ENCODE measurements around the gene RGS17.

The RGS17 gene

DNA sequence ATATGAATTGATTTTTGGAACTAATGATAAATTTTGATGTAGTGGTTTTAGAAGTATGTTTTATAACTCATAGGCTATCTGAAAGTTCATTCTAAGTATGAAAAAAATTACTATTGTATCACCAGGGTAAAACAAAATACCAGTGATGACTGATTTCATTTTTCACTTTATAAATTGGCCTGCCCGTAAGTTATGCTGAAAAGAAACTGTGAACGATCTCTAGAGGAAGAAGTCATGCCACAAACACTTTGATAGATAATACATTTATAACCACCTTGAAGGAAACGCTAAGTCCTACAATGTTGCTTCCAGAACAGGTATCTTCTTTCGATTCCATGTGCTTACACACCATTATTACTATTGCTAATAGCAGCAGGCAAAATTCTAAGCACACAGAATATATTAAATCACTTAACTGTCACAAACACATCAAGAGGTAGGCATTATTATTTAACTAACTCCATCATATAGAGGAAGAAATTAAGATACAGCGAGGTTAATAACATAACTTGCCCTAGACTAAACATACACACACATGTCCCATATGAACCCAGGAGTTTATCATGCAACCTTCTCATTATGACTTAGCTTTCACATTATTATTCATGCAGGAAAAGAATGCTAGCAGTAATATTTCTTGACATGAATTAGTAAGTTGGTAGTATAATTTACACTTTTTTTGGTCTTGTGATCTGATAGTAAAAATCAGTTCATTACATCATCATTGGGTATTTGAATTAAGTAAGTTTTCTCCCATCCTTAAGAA lies 44.7 kb downstream of the RGS17 start:
- H2BK5ac ChIP-seq (ENCODE audit: low read length): no peak overlapping the region
- no peak overlapping the region for H2BK12ac ChIP-seq (ENCODE audit: low read length)
- DNase-seq (ENCODE audit: low spot score): no peak
- WGBS, 2 donors (ENCODE audit: extremely low coverage in 2 of 2, insufficient read length in 2 of 2, insufficient replicate concordance in 1 of 2): no CpG with 5 or more reads among the region's 5 CpGs
- H3K23ac ChIP-seq (ENCODE audit: low read depth, low read length, poor library complexity): no peak overlapping the region
- no peak overlapping the region for H3K27ac ChIP-seq (replicated peaks; ENCODE audit: low read length)
- H3K4me3 ChIP-seq (ENCODE audit: low read length in 2 of 2): no peak overlapping the region
- no peak overlapping the region for H3K9ac ChIP-seq (ENCODE audit: low read depth, low read length, poor library complexity)
- no peak overlapping the region for H3K14ac ChIP-seq (ENCODE audit: low read length)
- no peaks in the 10 kb centered on the region for H3K27me3 ChIP-seq (ENCODE audit: control insufficient read depth in 3 of 3, insufficient read depth in 3 of 3, low read depth in 1 of 3, low read length in 3 of 3)
- H2AFZ ChIP-seq (ENCODE audit: low read length): no peak overlapping the region
- H3K18ac ChIP-seq (ENCODE audit: low read length): no peak overlapping the region
- H3K4ac ChIP-seq (ENCODE audit: low read length): no peak overlapping the region
- no peaks in the 10 kb centered on the region for H3K79me1 ChIP-seq (ENCODE audit: low read depth, low read length)
- no peak overlapping the region for H4K91ac ChIP-seq (ENCODE audit: low read depth, low read length, poor library complexity)
- H3K4me2 ChIP-seq (ENCODE audit: insufficient read depth, low read length, poor library complexity, severe bottlenecking): no peak overlapping the region
- no peak overlapping the region for H2AK5ac ChIP-seq (ENCODE audit: low read depth, low read length)
- H3K4me1 ChIP-seq (ENCODE audit: control insufficient read depth in 2 of 2, insufficient read depth in 1 of 2, low read depth in 1 of 2, low read length in 2 of 2): no peaks in the 10 kb centered on the region
- no peak overlapping the region for H2BK15ac ChIP-seq (ENCODE audit: low read length)
- H4K8ac ChIP-seq (ENCODE audit: low read depth, low read length): no peak overlapping the region
- H2BK120ac ChIP-seq (ENCODE audit: low read depth, low read length): no peak overlapping the region
- H3K36me3 ChIP-seq (replicated peaks in 1 of 2; ENCODE audit: control insufficient read depth in 2 of 2, insufficient read depth in 2 of 2, low read length in 2 of 2): no peaks in the 10 kb centered on the region
- peaks cover 0 to 6% of the 10 kb centered on the region in 2 donors for H3K9me3 ChIP-seq (replicated peaks in 1 of 2; ENCODE audit: control insufficient read depth in 2 of 2, insufficient read depth in 1 of 2, low read depth in 1 of 2, low read length in 2 of 2)

DNA sequence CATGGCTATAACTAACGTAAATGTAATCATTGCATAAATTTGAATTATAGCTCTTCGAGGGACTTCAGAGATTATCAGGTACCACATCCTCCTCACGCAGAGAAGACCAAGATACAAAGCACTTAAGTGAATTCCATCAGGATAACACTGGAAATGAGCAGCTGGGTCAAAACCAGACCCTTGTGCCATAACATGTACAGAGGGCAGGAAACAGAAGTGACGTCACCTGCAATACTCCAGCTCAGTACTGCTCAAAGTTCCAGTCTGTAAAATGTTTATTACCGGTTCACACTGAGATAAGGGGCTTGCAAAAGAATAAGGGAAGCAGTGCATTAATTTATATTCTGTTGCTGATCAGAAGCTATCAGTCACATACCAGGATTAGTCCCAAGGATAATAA lies 45.8 kb downstream of the RGS17 start:
- H4K91ac ChIP-seq (ENCODE audit: low read depth, low read length, poor library complexity): no peak overlapping the region
- H3K4me1 ChIP-seq (ENCODE audit: control insufficient read depth in 2 of 2, insufficient read depth in 1 of 2, low read depth in 1 of 2, low read length in 2 of 2): no peaks in the 10 kb centered on the region
- H3K23ac ChIP-seq (ENCODE audit: low read depth, low read length, poor library complexity): no peak overlapping the region
- H3K27me3 ChIP-seq (ENCODE audit: control insufficient read depth in 3 of 3, insufficient read depth in 3 of 3, low read depth in 1 of 3, low read length in 3 of 3): no peaks in the 10 kb centered on the region
- peaks cover 0 to 6% of the 10 kb centered on the region in 2 donors for H3K9me3 ChIP-seq (replicated peaks in 1 of 2; ENCODE audit: control insufficient read depth in 2 of 2, insufficient read depth in 1 of 2, low read depth in 1 of 2, low read length in 2 of 2)
- no peak overlapping the region for H3K4ac ChIP-seq (ENCODE audit: low read length)
- H2BK15ac ChIP-seq (ENCODE audit: low read length): no peak overlapping the region
- H2BK120ac ChIP-seq (ENCODE audit: low read depth, low read length): no peak overlapping the region
- no peak overlapping the region for H3K14ac ChIP-seq (ENCODE audit: low read length)
- no peak overlapping the region for H2BK12ac ChIP-seq (ENCODE audit: low read length)
- no peak overlapping the region for H3K4me3 ChIP-seq (ENCODE audit: low read length in 2 of 2)
- WGBS, 2 donors (ENCODE audit: extremely low coverage in 2 of 2, insufficient read length in 2 of 2, insufficient replicate concordance in 1 of 2): no CpG with 5 or more reads among the region's 5 CpGs
- H3K36me3 ChIP-seq (replicated peaks in 1 of 2; ENCODE audit: control insufficient read depth in 2 of 2, insufficient read depth in 2 of 2, low read length in 2 of 2): no peaks in the 10 kb centered on the region
- H3K4me2 ChIP-seq (ENCODE audit: insufficient read depth, low read length, poor library complexity, severe bottlenecking): no peak overlapping the region
- DNase-seq (ENCODE audit: low spot score): no peak
- H2AK5ac ChIP-seq (ENCODE audit: low read depth, low read length): no peak overlapping the region
- no peak overlapping the region for H2BK5ac ChIP-seq (ENCODE audit: low read length)
- H3K9ac ChIP-seq (ENCODE audit: low read depth, low read length, poor library complexity): no peak overlapping the region
- H3K27ac ChIP-seq (replicated peaks; ENCODE audit: low read length): no peak overlapping the region
- H3K79me1 ChIP-seq (ENCODE audit: low read depth, low read length): no peaks in the 10 kb centered on the region
- H2AFZ ChIP-seq (ENCODE audit: low read length): no peak overlapping the region
- H4K8ac ChIP-seq (ENCODE audit: low read depth, low read length): no peak overlapping the region
- no peak overlapping the region for H3K18ac ChIP-seq (ENCODE audit: low read length)

DNA sequence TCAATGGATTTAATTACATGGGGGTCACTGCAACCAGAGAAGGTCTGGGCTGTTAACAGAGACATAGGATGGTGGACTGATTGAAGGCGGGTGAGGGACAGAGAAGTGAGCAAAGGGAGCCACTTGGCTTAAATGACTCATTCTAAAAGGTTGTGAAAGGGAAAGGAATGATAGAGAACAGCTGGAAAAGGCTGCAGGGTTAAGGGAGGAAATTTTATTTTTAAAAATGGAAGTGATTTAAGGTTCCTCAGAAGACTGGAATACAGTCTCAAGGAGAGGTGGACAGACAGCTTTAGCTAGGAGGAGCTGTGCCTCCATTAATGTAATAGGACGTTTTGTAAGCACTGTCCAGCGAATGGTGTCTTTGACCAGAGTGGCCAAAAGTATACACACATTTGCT lies 46.7 kb downstream of the RGS17 start:
- H2AFZ ChIP-seq (ENCODE audit: low read length): no peak overlapping the region

DNA sequence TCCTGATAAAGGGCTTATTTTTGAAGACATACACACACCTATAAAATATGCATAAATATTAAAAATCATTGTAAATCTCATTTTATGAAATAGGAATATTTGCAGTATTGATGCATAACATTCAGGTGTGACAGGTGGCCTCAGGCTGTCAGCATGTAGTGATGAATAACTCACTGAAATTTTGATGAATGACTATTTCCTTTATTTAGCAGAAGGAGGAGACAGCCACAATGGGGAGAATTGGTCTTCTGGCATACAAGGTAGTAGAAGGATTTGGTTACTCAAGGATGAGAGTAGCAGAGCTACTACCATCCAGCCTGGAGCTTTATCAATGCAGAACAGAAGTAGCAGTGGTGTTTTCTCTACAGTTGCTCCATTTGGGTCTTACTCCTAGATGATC lies 47.2 kb downstream of the RGS17 start:
- H2BK120ac ChIP-seq (ENCODE audit: low read depth, low read length): no peak overlapping the region
- no peak overlapping the region for H2AFZ ChIP-seq (ENCODE audit: low read length)
- no peak overlapping the region for H3K23ac ChIP-seq (ENCODE audit: low read depth, low read length, poor library complexity)
- H3K4me2 ChIP-seq (ENCODE audit: insufficient read depth, low read length, poor library complexity, severe bottlenecking): no peak overlapping the region
- H3K36me3 ChIP-seq (replicated peaks in 1 of 2; ENCODE audit: control insufficient read depth in 2 of 2, insufficient read depth in 2 of 2, low read length in 2 of 2): no peaks in the 10 kb centered on the region
- no peaks in the 10 kb centered on the region for H3K4me1 ChIP-seq (ENCODE audit: control insufficient read depth in 2 of 2, insufficient read depth in 1 of 2, low read depth in 1 of 2, low read length in 2 of 2)
- H2AK5ac ChIP-seq (ENCODE audit: low read depth, low read length): no peak overlapping the region
- H4K8ac ChIP-seq (ENCODE audit: low read depth, low read length): no peak overlapping the region
- no peak for DNase-seq (ENCODE audit: low spot score)
- H3K4ac ChIP-seq (ENCODE audit: low read length): no peak overlapping the region
- no peak overlapping the region for H4K91ac ChIP-seq (ENCODE audit: low read depth, low read length, poor library complexity)
- peaks cover 0 to 6% of the 10 kb centered on the region in 2 donors for H3K9me3 ChIP-seq (replicated peaks in 1 of 2; ENCODE audit: control insufficient read depth in 2 of 2, insufficient read depth in 1 of 2, low read depth in 1 of 2, low read length in 2 of 2)
- no peaks in the 10 kb centered on the region for H3K79me1 ChIP-seq (ENCODE audit: low read depth, low read length)
- no peaks in the 10 kb centered on the region for H3K27me3 ChIP-seq (ENCODE audit: control insufficient read depth in 3 of 3, insufficient read depth in 3 of 3, low read depth in 1 of 3, low read length in 3 of 3)
- no peak overlapping the region for H3K9ac ChIP-seq (ENCODE audit: low read depth, low read length, poor library complexity)
- no peak overlapping the region for H2BK5ac ChIP-seq (ENCODE audit: low read length)
- H2BK12ac ChIP-seq (ENCODE audit: low read length): no peak overlapping the region
- H3K18ac ChIP-seq (ENCODE audit: low read length): no peak overlapping the region
- H2BK15ac ChIP-seq (ENCODE audit: low read length): no peak overlapping the region
- H3K14ac ChIP-seq (ENCODE audit: low read length): no peak overlapping the region
- H3K4me3 ChIP-seq (ENCODE audit: low read length in 2 of 2): no peak overlapping the region
- no peak overlapping the region for H3K27ac ChIP-seq (replicated peaks; ENCODE audit: low read length)

More for the DNA sequence above, 46.7 kb downstream of the RGS17 start:
- H3K14ac ChIP-seq (ENCODE audit: low read length): no peak overlapping the region
- no peak overlapping the region for H3K18ac ChIP-seq (ENCODE audit: low read length)
- H2BK15ac ChIP-seq (ENCODE audit: low read length): no peak overlapping the region
- no peak overlapping the region for H2AK5ac ChIP-seq (ENCODE audit: low read depth, low read length)
- DNase-seq (ENCODE audit: low spot score): no peak
- H3K23ac ChIP-seq (ENCODE audit: low read depth, low read length, poor library complexity): no peak overlapping the region
- H4K8ac ChIP-seq (ENCODE audit: low read depth, low read length): no peak overlapping the region
- no peak overlapping the region for H2BK120ac ChIP-seq (ENCODE audit: low read depth, low read length)
- H3K4me1 ChIP-seq (ENCODE audit: control insufficient read depth in 2 of 2, insufficient read depth in 1 of 2, low read depth in 1 of 2, low read length in 2 of 2): no peaks in the 10 kb centered on the region
- H3K27me3 ChIP-seq (ENCODE audit: control insufficient read depth in 3 of 3, insufficient read depth in 3 of 3, low read depth in 1 of 3, low read length in 3 of 3): no peaks in the 10 kb centered on the region
- H3K9ac ChIP-seq (ENCODE audit: low read depth, low read length, poor library complexity): no peak overlapping the region
- no peak overlapping the region for H3K27ac ChIP-seq (replicated peaks; ENCODE audit: low read length)
- H3K4me2 ChIP-seq (ENCODE audit: insufficient read depth, low read length, poor library complexity, severe bottlenecking): no peak overlapping the region
- WGBS, 2 donors (ENCODE audit: extremely low coverage in 2 of 2, insufficient read length in 2 of 2, insufficient replicate concordance in 1 of 2): no CpG with 5 or more reads among the region's 3 CpGs
- H3K36me3 ChIP-seq (replicated peaks in 1 of 2; ENCODE audit: control insufficient read depth in 2 of 2, insufficient read depth in 2 of 2, low read length in 2 of 2): no peaks in the 10 kb centered on the region
- peaks cover 0 to 6% of the 10 kb centered on the region in 2 donors for H3K9me3 ChIP-seq (replicated peaks in 1 of 2; ENCODE audit: control insufficient read depth in 2 of 2, insufficient read depth in 1 of 2, low read depth in 1 of 2, low read length in 2 of 2)
- H3K79me1 ChIP-seq (ENCODE audit: low read depth, low read length): no peaks in the 10 kb centered on the region
- H2BK5ac ChIP-seq (ENCODE audit: low read length): no peak overlapping the region
- H2BK12ac ChIP-seq (ENCODE audit: low read length): no peak overlapping the region
- no peak overlapping the region for H3K4ac ChIP-seq (ENCODE audit: low read length)
- no peak overlapping the region for H3K4me3 ChIP-seq (ENCODE audit: low read length in 2 of 2)
- no peak overlapping the region for H4K91ac ChIP-seq (ENCODE audit: low read depth, low read length, poor library complexity)

All from neuronal stem cell (in vitro differentiated cells).